Activated CD8-positive, alpha-beta memory T cell treated with anti-CD3 and anti-CD28 coated beads, Interleukin-2, amount 10 ng/mL, durations not matched to agents 7 days and 5 days (primary cell): ENCODE results near the gene OR52A5. TPM values are rescaled to one million over a fixed set of nuclear protein-coding genes. Genes with fewer than 3 reads are reported as not detected.
"Not testable (repeated sequence)": the region's sequence is repeated elsewhere in the genome, so short reads cannot be mapped to it uniquely, and the experiment has no call there.

Experiments
- ATAC-seq: fragments of 150-1000 bp; cut with Tn5 transposase; one replicate; pipeline ENCODE4 v1.10.0; 2021; ENCODE audit warnings: moderate library complexity
- CTCF ChIA-PET: fragments of 350-600 bp; sonication (Branson Sonifier 250); formaldehyde crosslinking; loops from one replicate; lab custom pipeline; 2021; ENCODE audit warnings: antibody characterized with exemption; lab: Charles Lee
- DNase-seq: peaks from one replicate; pipeline ENCODE4 v3.0.0-alpha.2; 2020
- H3K27ac Mint-ChIP-seq: one replicate; pipeline ENCODE4 v1.8.0; 2021; ENCODE audit warnings: mild to moderate bottlenecking, mixed read lengths
- H3K27me3 Mint-ChIP-seq: one replicate; pipeline ENCODE4 v1.8.0; 2021; ENCODE audit warnings: mixed read lengths
- H3K36me3 Mint-ChIP-seq: one replicate; pipeline ENCODE4 v1.8.0; 2021; ENCODE audit warnings: mild to moderate bottlenecking, mixed read lengths
- H3K4me1 Mint-ChIP-seq: one replicate; pipeline ENCODE4 v1.8.0; 2021; ENCODE audit warnings: mixed read lengths
- H3K4me3 Mint-ChIP-seq: one replicate; pipeline ENCODE4 v1.8.0; 2021; ENCODE audit warnings: mild to moderate bottlenecking, moderate library complexity, mixed read lengths
- H3K9me3 Mint-ChIP-seq: one replicate; pipeline ENCODE4 v1.8.0; 2022; ENCODE audit warnings: low read depth, mixed read lengths
- total RNA-seq, 2 experiments: library from RNA; stranded (reverse); gene quantifications; one replicate each; pipeline ENCODE4 v1.2.3, GENCODE V29; 2021

Gene OR52A5
- total RNA-seq: not detected

DNA sequence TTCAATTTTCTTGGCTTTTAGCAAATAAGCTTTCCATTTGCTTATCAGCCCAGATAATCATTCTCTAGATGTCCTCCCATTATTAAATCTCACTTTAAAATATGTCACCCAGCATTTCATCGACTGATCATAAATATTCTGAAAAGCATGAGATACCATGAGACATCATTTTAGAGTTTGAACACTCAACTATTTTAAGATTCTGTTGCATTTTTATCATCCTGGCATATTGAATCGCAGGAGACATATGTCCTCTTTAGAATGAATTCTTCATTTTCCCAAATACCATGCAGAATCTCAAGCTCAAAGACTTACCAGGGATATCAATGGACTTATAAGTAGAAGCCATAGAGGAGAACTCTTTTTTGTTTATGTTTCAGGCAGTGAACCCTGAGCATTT, at the start of gene OR52A5:
Gene OR52A5, minus strand, starts transcription at position 361 of the 400 bp plus-strand sequence. CDS start 5,714 bp downstream, outside the sequence.
- H3K36me3 Mint-ChIP-seq: no peaks in the 10 kb centered on the region
- no peaks in the 10 kb centered on the region for H3K9me3 Mint-ChIP-seq
- H3K27ac Mint-ChIP-seq: no peak within 1 kb of the TSS
- no peaks in the 10 kb centered on the region for H3K4me1 Mint-ChIP-seq
- CTCF ChIA-PET: no interaction called here
- no peak within 1 kb of the TSS for H3K4me3 Mint-ChIP-seq
- ATAC-seq: no peak
- H3K27me3 Mint-ChIP-seq: peaks cover 2% of the 10 kb centered on the region
- no peak for DNase-seq

DNA sequence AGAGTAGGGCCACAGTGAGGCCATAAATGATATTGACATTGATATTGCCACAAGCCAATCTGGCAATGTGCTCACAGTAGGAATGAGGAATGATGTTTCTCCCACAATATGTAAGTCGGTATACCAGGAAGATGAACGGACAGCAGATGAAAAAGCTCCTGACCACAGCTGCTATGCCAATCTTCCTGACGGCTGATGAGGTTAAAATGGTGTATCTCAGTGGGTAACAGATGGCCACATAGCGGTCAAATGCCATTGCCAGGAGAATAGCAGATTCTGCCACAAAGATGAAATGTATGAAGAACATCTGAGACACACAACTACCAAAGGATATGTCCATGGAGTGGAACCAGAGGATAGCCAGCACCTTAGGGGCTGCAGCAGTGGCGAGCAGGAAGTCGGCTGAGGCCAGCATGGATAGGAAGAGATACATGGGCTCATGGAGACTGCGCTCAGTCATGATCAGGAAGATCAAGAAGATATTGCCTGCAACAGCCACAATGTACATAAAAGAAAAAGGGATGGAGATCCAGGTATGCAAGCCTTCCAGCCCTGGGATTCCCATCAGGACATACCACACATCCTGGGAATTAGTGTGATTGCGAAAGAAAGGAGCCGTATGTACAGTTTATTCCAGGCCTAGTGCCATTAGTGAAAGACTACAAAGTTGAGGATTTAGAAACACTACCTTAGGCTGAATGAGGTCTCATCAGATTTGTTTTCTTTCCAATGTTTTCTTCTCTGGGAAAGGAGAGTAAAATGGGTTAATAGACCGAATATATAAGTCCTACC, 40.1 kb upstream of the OR52A5 start:
- no peaks in the 10 kb centered on the region for H3K4me1 Mint-ChIP-seq
- no peak overlapping the region for H3K27ac Mint-ChIP-seq
- DNase-seq (no peak), ATAC-seq (no peak)
- H3K36me3 Mint-ChIP-seq: no peaks in the 10 kb centered on the region
- no peaks in the 10 kb centered on the region for H3K9me3 Mint-ChIP-seq
- no peaks in the 10 kb centered on the region for H3K27me3 Mint-ChIP-seq
- CTCF ChIA-PET: no interaction called here
- no peak overlapping the region for H3K4me3 Mint-ChIP-seq

DNA sequence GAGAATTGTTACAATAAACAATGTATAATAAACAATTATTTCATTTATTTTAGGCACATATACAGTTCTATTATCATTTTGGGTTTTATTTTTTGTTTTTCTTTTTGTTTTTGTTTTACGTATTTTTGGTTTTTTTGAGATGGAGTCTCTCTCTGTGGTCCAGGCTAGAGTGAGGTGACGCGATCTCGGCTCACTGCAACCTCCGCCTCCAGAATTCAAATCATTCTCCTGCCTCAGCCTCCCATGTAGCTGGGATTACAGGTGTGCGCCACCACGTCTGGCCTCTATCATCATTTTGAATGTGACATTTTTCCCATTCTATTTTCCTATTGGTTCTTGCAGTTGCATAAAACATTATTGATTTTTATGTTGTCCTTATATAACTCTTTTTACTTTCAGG, 36.8 kb upstream of the OR52A5 start:
- no peaks in the 10 kb centered on the region for H3K27me3 Mint-ChIP-seq
- CTCF ChIA-PET: no interaction called here
- H3K9me3 Mint-ChIP-seq: no peaks in the 10 kb centered on the region
- DNase-seq: no peak
- no peaks in the 10 kb centered on the region for H3K4me1 Mint-ChIP-seq
- no peak for ATAC-seq
- H3K4me3 Mint-ChIP-seq: no peak overlapping the region
- H3K27ac Mint-ChIP-seq: no peak overlapping the region
- no peaks in the 10 kb centered on the region for H3K36me3 Mint-ChIP-seq

DNA sequence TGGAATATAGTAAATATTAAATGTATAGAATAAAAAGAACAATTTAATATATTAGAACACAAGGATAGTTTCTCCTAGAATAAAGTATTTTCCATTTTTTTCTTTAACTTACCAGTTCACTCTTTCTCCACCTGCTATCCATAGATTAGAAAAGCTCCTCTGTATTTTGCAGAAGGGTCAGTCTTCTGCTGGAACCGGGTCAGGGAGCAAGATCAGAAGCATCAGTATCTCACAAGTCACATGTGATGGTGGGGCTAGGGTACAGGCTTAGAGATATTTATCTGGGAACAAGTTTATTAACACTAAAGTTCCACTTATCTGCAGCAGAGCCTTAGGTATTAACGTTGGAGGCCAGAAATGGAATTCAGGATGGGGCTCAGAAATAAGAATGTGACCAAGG, 33.7 kb upstream of the OR52A5 start:
- DNase-seq: no peak
- CTCF ChIA-PET: no interaction called here
- Mint-ChIP-seq H3K9me3 (no peaks in the 10 kb centered on the region), H3K4me3 (no peak overlapping the region), H3K36me3 (no peaks in the 10 kb centered on the region), H3K27me3 (no peaks in the 10 kb centered on the region), H3K4me1 (no peaks in the 10 kb centered on the region), H3K27ac (no peak overlapping the region)
- ATAC-seq: no peak

DNA sequence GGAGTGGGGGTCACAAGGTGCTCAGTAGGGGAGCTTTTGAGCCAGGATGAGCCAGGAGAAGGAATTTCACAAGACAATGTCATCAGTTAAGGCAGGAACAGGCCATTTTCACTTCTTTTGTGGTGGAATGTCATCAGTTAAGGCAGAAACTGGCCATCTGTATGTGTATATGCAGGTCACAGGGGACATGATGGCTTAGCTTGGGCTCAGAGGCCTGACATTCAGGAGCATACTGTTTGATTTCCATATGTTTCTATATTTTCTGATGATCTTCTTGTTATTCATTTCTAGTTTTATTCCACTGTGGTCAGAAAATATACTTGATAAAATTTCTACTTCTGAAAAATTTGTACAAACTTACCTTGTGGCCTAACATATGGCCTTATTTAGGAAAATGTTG, 27.7 kb upstream of the OR52A5 start:
- H3K27me3 Mint-ChIP-seq, H3K36me3 Mint-ChIP-seq, H3K27ac Mint-ChIP-seq, H3K4me3 Mint-ChIP-seq, ATAC-seq, DNase-seq, H3K9me3 Mint-ChIP-seq, CTCF ChIA-PET, H3K4me1 Mint-ChIP-seq: not testable (repeated sequence)

DNA sequence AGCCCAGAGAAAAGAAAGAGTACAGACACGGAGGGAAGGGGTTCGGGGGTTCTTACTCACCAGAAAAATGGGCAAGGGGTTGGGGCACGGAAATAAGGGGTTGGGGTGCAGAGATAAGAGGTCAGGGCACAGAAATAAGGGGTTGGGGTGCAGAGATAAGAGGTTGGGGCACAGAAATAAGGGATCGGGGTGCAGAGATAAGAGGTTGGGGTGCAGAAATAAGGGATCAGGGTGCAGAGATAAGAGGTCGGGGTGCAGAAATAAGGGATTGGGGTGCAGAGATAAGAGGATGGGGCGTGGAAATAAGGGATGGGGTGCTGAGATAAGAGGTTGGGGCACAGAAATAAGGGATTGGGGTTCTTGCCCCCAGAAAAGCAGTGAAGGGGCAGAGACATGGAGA, 26.7 kb upstream of the OR52A5 start:
- ATAC-seq, H3K36me3 Mint-ChIP-seq, H3K4me1 Mint-ChIP-seq, CTCF ChIA-PET, DNase-seq, H3K9me3 Mint-ChIP-seq, H3K27me3 Mint-ChIP-seq, H3K27ac Mint-ChIP-seq, H3K4me3 Mint-ChIP-seq: not testable (repeated sequence)

DNA sequence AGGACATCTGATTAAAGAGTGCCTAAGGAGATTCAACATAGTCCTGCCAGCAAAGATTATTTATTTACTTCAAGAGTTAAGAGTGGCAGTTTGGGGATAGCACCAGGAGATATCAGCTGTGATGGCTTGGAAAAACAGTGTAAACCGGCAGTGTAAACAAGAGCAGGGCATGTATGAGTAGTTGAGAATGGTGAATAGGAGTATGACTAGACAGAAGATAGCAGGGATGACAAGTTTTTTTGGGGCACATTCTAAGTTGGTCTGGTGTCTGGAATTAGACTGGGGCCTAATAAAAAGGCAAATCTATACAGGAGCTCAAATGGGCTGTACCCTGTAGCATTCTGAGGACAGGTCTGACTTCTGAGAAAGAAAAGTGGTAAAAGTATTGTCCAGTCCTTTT, 22.9 kb upstream of the OR52A5 start:
- H3K4me1 Mint-ChIP-seq, ATAC-seq, DNase-seq, H3K4me3 Mint-ChIP-seq, H3K27me3 Mint-ChIP-seq, H3K27ac Mint-ChIP-seq, H3K36me3 Mint-ChIP-seq, H3K9me3 Mint-ChIP-seq, CTCF ChIA-PET: not testable (repeated sequence)

DNA sequence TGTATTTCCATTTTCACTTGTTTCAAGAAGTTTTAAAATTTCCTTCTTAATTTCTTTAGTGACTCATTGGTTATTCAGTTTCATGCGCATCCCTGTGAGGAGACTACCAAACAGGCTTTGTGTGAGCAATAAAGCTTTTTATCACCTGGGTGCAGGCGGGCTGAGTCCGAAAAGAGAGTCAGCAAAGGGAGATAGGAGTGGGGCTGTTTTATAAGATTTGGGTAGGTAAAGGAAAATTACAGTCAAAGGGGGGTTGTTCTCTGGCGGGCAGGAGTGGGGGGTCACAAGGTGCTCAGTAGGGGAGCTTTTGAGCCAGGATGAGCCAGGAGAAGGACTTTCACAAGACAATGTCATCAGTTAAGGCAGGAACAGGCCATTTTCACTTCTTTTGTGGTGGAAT, 22.1 kb upstream of the OR52A5 start:
- H3K27me3 Mint-ChIP-seq, H3K27ac Mint-ChIP-seq, CTCF ChIA-PET, DNase-seq, H3K9me3 Mint-ChIP-seq, H3K4me3 Mint-ChIP-seq, H3K4me1 Mint-ChIP-seq, ATAC-seq, H3K36me3 Mint-ChIP-seq: not testable (repeated sequence)

DNA sequence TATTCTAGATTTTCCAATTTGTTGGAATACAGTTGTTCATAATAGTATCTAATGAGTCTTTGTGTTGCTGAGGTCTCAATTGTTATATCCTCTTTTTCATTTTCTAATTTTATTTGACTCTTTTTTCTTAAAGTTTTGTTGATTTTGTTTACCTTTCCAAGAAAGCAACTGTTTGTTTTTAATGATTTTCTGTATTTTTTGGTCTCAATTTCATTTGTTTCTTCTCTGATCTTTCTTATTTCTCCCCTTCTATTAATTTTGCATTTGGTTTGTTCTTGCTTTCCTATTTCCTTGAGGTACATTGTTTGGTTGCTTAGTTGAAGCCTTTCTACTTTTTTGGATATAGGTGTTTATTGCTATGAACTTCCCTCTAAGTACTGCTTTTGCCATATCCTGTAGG, 21.6 kb upstream of the OR52A5 start:
- no peak for DNase-seq
- ATAC-seq: no peak
- Mint-ChIP-seq H3K4me1 (no peaks in the 10 kb centered on the region), H3K27ac (no peak overlapping the region), H3K4me3 (no peak overlapping the region), H3K9me3 (no peaks in the 10 kb centered on the region), H3K36me3 (no peaks in the 10 kb centered on the region), H3K27me3 (no peaks in the 10 kb centered on the region)
- CTCF ChIA-PET: no interaction called here

DNA sequence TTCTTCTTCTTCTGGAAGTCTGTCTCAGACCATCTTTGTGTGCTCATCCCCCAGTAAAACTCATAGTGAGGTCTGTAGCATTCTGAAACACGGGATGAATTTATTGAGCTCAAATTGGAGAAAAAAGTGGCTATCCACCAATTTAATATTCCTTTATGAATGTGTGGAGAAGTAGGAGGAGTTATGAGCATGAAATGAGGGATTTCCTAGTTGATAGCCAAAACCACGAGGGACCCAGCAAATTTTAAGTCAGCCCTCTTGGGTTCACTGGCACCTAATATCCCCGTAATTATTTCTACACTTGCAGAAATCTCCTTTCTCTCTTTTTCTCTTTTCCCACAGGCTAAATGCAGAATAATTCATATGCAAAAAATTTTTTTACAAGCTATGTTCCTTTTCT, 16.5 kb upstream of the OR52A5 start, which contains the start of gene OR52A1:
Gene OR52A1, minus strand, starts transcription at position 101 of the 400 bp plus-strand sequence. CDS start 2,388 bp downstream, outside the sequence.
- Mint-ChIP-seq H3K9me3 (no peaks in the 10 kb centered on the region), H3K27me3 (no peaks in the 10 kb centered on the region), H3K36me3 (no peaks in the 10 kb centered on the region), H3K4me3 (no peak within 1 kb of the TSS), H3K4me1 (no peaks in the 10 kb centered on the region), H3K27ac (no peak within 1 kb of the TSS)
- CTCF ChIA-PET: no interaction called here
- DNase-seq (no peak), ATAC-seq (no peak)

DNA sequence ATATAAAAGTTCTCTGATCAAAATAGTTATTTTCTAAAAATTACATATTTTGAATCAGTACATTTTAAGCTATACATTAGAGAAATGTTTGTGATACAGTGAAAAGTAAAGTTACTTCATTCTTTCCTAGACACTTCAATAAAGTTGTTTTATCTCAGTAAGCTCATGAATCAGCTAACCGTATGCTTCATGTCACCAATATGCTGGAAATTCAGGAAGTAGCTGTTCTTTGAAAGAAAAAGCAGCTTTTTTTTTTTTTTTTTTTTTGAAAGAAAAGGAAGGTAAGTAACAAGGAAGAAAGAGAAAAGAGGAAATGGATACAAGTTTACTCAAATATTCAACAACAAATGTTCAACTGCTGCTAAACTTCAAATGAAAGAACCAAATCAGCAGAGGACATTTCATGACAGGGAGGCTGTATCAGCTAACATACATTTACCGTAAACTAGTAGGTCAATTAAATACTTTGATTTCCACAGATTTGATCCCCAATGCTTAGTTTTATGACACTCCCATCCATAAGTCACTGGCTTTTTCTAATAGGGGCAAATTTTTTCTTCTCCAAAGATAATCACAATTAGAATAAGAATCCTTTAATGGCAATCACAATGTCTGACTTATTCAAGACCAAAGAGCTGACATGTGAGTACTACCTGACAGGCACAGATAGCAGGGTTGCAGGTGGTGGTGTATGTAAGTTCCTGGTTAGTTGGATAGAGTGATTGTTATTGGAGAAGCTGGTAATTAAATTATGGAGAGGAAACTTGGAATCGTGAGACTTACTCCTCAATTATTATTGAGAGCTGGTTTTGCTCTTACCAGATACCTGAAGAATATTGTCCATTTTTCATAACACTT, 15.6 kb upstream of the OR52A5 start:
- H3K36me3 Mint-ChIP-seq: no peaks in the 10 kb centered on the region
- H3K27ac Mint-ChIP-seq: no peak overlapping the region
- ATAC-seq: no peak
- no peak overlapping the region for H3K4me3 Mint-ChIP-seq
- CTCF ChIA-PET: no interaction called here
- H3K9me3 Mint-ChIP-seq: no peaks in the 10 kb centered on the region
- H3K4me1 Mint-ChIP-seq: no peaks in the 10 kb centered on the region
- no peak for DNase-seq
- H3K27me3 Mint-ChIP-seq: no peaks in the 10 kb centered on the region

DNA sequence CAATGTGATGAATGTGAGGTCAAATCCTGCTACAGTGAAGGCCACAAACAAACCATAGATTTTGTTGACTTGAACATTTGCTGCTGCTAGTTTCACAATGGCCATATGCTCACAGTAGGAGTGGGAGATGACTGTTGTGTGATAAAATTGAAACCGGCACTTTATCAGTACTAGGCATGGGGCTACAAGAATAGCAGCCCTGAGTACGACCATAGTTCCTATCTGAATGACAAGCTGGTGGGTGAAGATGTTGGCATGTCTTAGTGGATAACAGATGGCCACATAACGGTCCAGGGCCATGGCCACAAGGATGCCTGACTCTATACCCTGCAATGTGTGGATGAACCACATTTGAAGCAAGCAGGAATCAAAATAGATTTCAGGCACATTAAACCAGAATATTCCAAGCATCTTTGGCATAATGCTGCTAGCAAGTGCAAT, 13.6 kb upstream of the OR52A5 start:
- no peaks in the 10 kb centered on the region for H3K27me3 Mint-ChIP-seq
- no peaks in the 10 kb centered on the region for H3K9me3 Mint-ChIP-seq
- H3K27ac Mint-ChIP-seq: no peak overlapping the region
- no peak overlapping the region for H3K4me3 Mint-ChIP-seq
- DNase-seq (no peak), ATAC-seq (no peak)
- no peaks in the 10 kb centered on the region for H3K36me3 Mint-ChIP-seq
- no peaks in the 10 kb centered on the region for H3K4me1 Mint-ChIP-seq
- CTCF ChIA-PET: no interaction called here

DNA sequence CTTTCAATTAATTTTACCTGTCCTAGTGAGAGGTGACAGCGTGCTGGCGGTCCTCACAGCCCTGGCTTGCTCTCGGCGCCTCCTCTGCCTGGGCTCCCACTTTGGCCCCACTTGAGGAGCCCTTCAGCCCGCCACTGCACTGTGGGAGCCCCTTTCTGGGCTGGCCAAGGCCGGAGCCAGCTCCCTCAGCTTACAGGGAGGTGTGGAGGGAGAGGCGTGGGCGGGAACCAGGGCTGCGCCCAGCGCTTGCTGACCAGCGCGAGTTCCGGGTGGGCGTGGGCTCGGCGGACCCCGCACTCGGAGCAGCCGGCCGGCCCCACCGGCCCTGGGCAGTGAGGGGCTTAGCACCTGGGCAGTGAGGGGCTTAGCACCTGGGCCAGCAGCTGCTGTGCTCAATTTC, 6.0 kb upstream of the OR52A5 start:
- H3K27me3 Mint-ChIP-seq, DNase-seq, H3K4me1 Mint-ChIP-seq, H3K9me3 Mint-ChIP-seq, H3K36me3 Mint-ChIP-seq, CTCF ChIA-PET, ATAC-seq, H3K4me3 Mint-ChIP-seq, H3K27ac Mint-ChIP-seq: not testable (repeated sequence)

DNA sequence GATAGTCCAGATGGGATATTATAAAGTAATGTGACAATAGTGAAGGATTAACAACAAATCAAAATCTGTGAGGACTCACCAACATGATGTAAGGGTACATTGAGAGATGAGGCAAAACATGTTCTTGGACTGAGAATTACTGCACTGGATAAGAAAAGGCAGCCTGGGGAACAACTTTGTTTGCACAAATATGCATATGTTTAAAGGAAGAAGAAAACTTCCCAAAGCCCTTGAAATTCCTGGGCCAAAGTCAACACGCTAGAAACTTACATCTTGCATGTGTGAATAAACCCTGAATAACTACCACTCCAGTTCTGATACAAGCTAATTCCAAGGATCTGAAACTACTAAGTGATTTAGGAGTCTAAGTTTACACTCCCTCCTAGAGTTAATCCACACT, 1.1 kb downstream of the OR52A5 start:
- CTCF ChIA-PET: no interaction called here
- H3K4me3 Mint-ChIP-seq: no peak overlapping the region
- no peak overlapping the region for H3K27ac Mint-ChIP-seq
- peaks cover 2% of the 10 kb centered on the region for H3K27me3 Mint-ChIP-seq
- no peak for ATAC-seq
- no peak for DNase-seq
- H3K4me1 Mint-ChIP-seq: no peaks in the 10 kb centered on the region
- no peaks in the 10 kb centered on the region for H3K36me3 Mint-ChIP-seq
- no peaks in the 10 kb centered on the region for H3K9me3 Mint-ChIP-seq
